HCT116 (cell line): ENCODE results near the gene LETMD1. TPM values are rescaled to one million over a fixed set of nuclear protein-coding genes. Genes with fewer than 3 reads are reported as not detected.

Experiments used
- ATAC-seq: fragments of 200-7000 bp; cut with Tn5 transposase; 2 replicates; pipeline ENCODE4 v1.9.1; 2020; ENCODE audit warnings: mild to moderate bottlenecking, moderate library complexity
- BruUV-seq: library from RNA; stranded (reverse); fragments of 400-500 nt; replicated peaks from 2 replicates; lab custom pipeline; 2021; lab: Mats Ljungman, UMichigan
- CTCF ChIA-PET: fragments of 300-600 bp; sonication (Branson Sonifier 250); formaldehyde crosslinking; loops from one replicate; lab custom pipeline; 2021; ENCODE audit warnings: antibody characterized with exemption; lab: Charles Lee
- POLR2A ChIA-PET: fragments of 300-600, 350-600 bp; sonication (Branson Sonifier 250); formaldehyde crosslinking; loops from one replicate; lab custom pipeline; 2021; ENCODE audit warnings: antibody characterized with exemption; lab: Charles Lee
- RAD21 ChIA-PET, 2 experiments: fragments of 300-600 bp; sonication (Branson Sonifier 250); formaldehyde crosslinking; loops; one replicate each; lab custom pipeline; 2023; ENCODE audit warnings: low total read pairs in 2 of 2; ENCODE audit not compliant: uncharacterized antibody in 2 of 2, unreplicated experiment in 2 of 2, low non-redundant PET in 1 of 2; lab: Charles Lee
- DNase-seq: peaks from one replicate; pipeline ENCODE4 v3.0.0-alpha.2; 2010; ENCODE audit warnings: low read depth, low spot score
- H2AFZ ChIP-seq: fragments of 200-600 bp; shearing (Covaris generic), sonication (generic); 2 replicates; pipeline ENCODE4 v1.6.1; 2017; ENCODE audit warnings: low read depth, mixed run types, mixed read lengths, antibody characterized with exemption, low read length; ENCODE audit not compliant: poor library complexity, severe bottlenecking
- H3K27ac ChIP-seq: 2 replicates; pipeline ENCODE4 v1.5.1; 2012; ENCODE audit warnings: low read depth, low read length
- H3K27me3 ChIP-seq: fragments of 200-600 bp; sonication (generic); 2 replicates; pipeline ENCODE4 v1.6.1; 2016; ENCODE audit warnings: mixed run types, low read length, mixed read lengths; ENCODE audit not compliant: insufficient read depth
- H3K36me3 ChIP-seq, 2 experiments: fragments of 200-500 bp in 1 of 2; fragments of 200-600 bp in 1 of 2; sonication (Bioruptor generic) in 1 of 2; sonication (generic) in 1 of 2; 2 replicates each; pipeline versions ENCODE4 v1.5.1 to v1.6.1; 2014 to 2016; ENCODE audit warnings: low read length in 2 of 2, inconsistent platforms in 1 of 2, mixed read lengths in 1 of 2, mixed run types in 1 of 2; ENCODE audit not compliant: insufficient read depth in 2 of 2, control insufficient read depth in 1 of 2
- H3K4me1 ChIP-seq, 2 experiments: fragments of 200-600 bp in 1 of 2; sonication (generic) in 1 of 2; 2 replicates each; pipeline versions ENCODE4 v1.5.1 to v1.6.1; 2012 to 2017; ENCODE audit warnings: low read length in 2 of 2, inconsistent platforms in 1 of 2, mild to moderate bottlenecking in 1 of 2, mixed read lengths in 1 of 2, mixed run types in 1 of 2, moderate library complexity in 1 of 2; ENCODE audit not compliant: insufficient read depth in 2 of 2, control insufficient read depth in 1 of 2
- H3K4me2 ChIP-seq: fragments of 200-600 bp; sonication (generic); 2 replicates; pipeline ENCODE4 v1.6.1; 2017; ENCODE audit warnings: mixed run types, low read length, mixed read lengths
- H3K4me3 ChIP-seq, 2 experiments: fragments of 200-600 bp in 1 of 2; sonication (generic) in 1 of 2; replicated peaks in 1 of 2; 2 replicates each; pipeline ENCODE4 v1.5.1; 2011 to 2016; ENCODE audit warnings: low read length in 2 of 2, control low read depth in 1 of 2, low read depth in 1 of 2, mild to moderate bottlenecking in 1 of 2, mixed read lengths in 1 of 2, mixed run types in 1 of 2
- H3K79me2 ChIP-seq: fragments of 200-600 bp; sonication (generic); 2 replicates; pipeline ENCODE4 v1.6.1; 2017; ENCODE audit warnings: mild to moderate bottlenecking, mixed run types, low read length, moderate library complexity, mixed read lengths; ENCODE audit not compliant: insufficient read depth
- H3K9ac ChIP-seq: fragments of 200-600 bp; sonication (generic); 2 replicates; pipeline ENCODE4 v1.6.1; 2016; ENCODE audit warnings: low read length, mixed read lengths
- H3K9me2 ChIP-seq: fragments of 200-600 bp; sonication (generic), shearing (Covaris generic); 2 replicates; pipeline ENCODE4 v1.6.1; 2017; ENCODE audit warnings: mixed run types, mild to moderate bottlenecking, moderate library complexity; ENCODE audit not compliant: insufficient read depth
- H3K9me3 ChIP-seq, 2 experiments: fragments of 200-500 bp in 1 of 2; fragments of 200-600 bp in 1 of 2; sonication (Bioruptor generic) in 1 of 2; sonication (generic) in 1 of 2; 2 replicates each; pipeline ENCODE4 v1.6.1; 2014 to 2017; ENCODE audit warnings: low read length in 2 of 2, mixed read lengths in 2 of 2, inconsistent platforms in 1 of 2, low read depth in 1 of 2, mild to moderate bottlenecking in 1 of 2, mixed run types in 1 of 2, moderate library complexity in 1 of 2; ENCODE audit not compliant: control insufficient read depth in 1 of 2, insufficient read depth in 1 of 2
- H4K20me1 ChIP-seq: fragments of 200-600 bp; sonication (generic), shearing (Covaris generic); 2 replicates; pipeline ENCODE4 v1.6.1; 2017; ENCODE audit warnings: mixed run types, mild to moderate bottlenecking, moderate library complexity; ENCODE audit not compliant: insufficient read depth
- ATF3 ChIP-seq: IDR thresholded peaks from 2 replicates; pipeline ENCODE4 v1.6.1; 2012
- CBX3 ChIP-seq: IDR thresholded peaks from 2 replicates; pipeline ENCODE4 v1.6.1; 2012; ENCODE audit warnings: low read depth
- CEBPB ChIP-seq: IDR thresholded peaks from 2 replicates; pipeline ENCODE4 v1.6.1; 2012; ENCODE audit warnings: low read depth
- CTCF ChIP-seq, 3 experiments: fragments of 200-600 bp in 1 of 3; sonication (generic) in 1 of 3; IDR thresholded peaks in 2 of 3; conservative IDR thresholded peaks in 1 of 3; 2 replicates each; pipeline ENCODE4 v1.5.1; 2012 to 2017; ENCODE audit warnings: low read depth in 2 of 3, low read length in 2 of 3, antibody characterized with exemption in 1 of 3, borderline replicate concordance in 1 of 3, control low read depth in 1 of 3, mild to moderate bottlenecking in 1 of 3, mixed read lengths in 1 of 3, mixed run types in 1 of 3, moderate library complexity in 1 of 3; ENCODE audit not compliant: insufficient read depth in 1 of 3
- EGR1 ChIP-seq: IDR thresholded peaks from 2 replicates; pipeline ENCODE4 v1.6.1; 2012; ENCODE audit warnings: low read depth
- ELF1 ChIP-seq: IDR thresholded peaks from 2 replicates; pipeline ENCODE4 v1.6.1; 2012; ENCODE audit warnings: low read depth, borderline replicate concordance
- EZH2 ChIP-seq: fragments of 200-600 bp; sonication (generic); IDR thresholded peaks from 2 replicates; pipeline ENCODE4 v1.6.1; 2017; ENCODE audit warnings: antibody characterized with exemption, mixed run types
- EZH2phosphoT487 ChIP-seq: fragments of 200-600 bp; IDR thresholded peaks from 2 replicates; pipeline ENCODE4 v1.6.1; 2018; ENCODE audit warnings: antibody characterized with exemption, borderline replicate concordance
- FOSL1 ChIP-seq: IDR thresholded peaks from 2 replicates; pipeline ENCODE4 v1.6.1; 2012; ENCODE audit warnings: low read depth
- JUND ChIP-seq: IDR thresholded peaks from 2 replicates; pipeline ENCODE4 v1.6.1; 2012
- MAX ChIP-seq: IDR thresholded peaks from 2 replicates; pipeline ENCODE4 v1.6.1; 2012
- POLR2A ChIP-seq: IDR thresholded peaks from 2 replicates; pipeline ENCODE4 v1.7.0; 2011; ENCODE audit warnings: borderline replicate concordance; ENCODE audit not compliant: insufficient read depth, insufficient read length; ENCODE audit errors: extremely low read depth
- POLR2AphosphoS5 ChIP-seq: IDR thresholded peaks from 2 replicates; pipeline ENCODE4 v1.6.1; 2011; ENCODE audit warnings: mild to moderate bottlenecking, low read depth, low read length, moderate library complexity
- RAD21 ChIP-seq: IDR thresholded peaks from 2 replicates; pipeline ENCODE4 v1.6.1; 2012; ENCODE audit warnings: low read depth, mild to moderate bottlenecking
- REST ChIP-seq: IDR thresholded peaks from 2 replicates; pipeline ENCODE4 v1.6.1; 2012; ENCODE audit warnings: low read depth
- SIN3A ChIP-seq: IDR thresholded peaks from 2 replicates; pipeline ENCODE4 v1.6.1; 2012; ENCODE audit warnings: low read depth
- SP1 ChIP-seq: IDR thresholded peaks from 2 replicates; pipeline ENCODE4 v1.6.1; 2012; ENCODE audit warnings: low read depth
- SRF ChIP-seq: IDR thresholded peaks from 2 replicates; pipeline ENCODE4 v1.6.1; 2012; ENCODE audit warnings: low read depth
- TCF7L2 ChIP-seq: IDR thresholded peaks from 2 replicates; pipeline ENCODE4 v1.7.0; 2011; ENCODE audit warnings: borderline replicate concordance, inconsistent platforms; ENCODE audit not compliant: insufficient read depth, insufficient read length; ENCODE audit errors: extremely low read depth
- YY1 ChIP-seq: IDR thresholded peaks from 2 replicates; pipeline ENCODE4 v1.6.1; 2011; ENCODE audit warnings: low read length, low read depth, moderate library complexity, mild to moderate bottlenecking; ENCODE audit not compliant: insufficient replicate concordance; ENCODE audit errors: extremely low read depth
- ZFX ChIP-seq: fragments of 450-650 bp; IDR thresholded peaks from 2 replicates; pipeline ENCODE4 v1.6.1; 2017
- ZNF274 ChIP-seq: fragments of 200-500 bp; sonication (Bioruptor generic); IDR thresholded peaks from 2 replicates; pipeline ENCODE4 v1.6.1; 2014; ENCODE audit warnings: mild to moderate bottlenecking, low read depth, low read length, inconsistent platforms
- intact Hi-C: fragments of 100-400 bp; cut with micrococcal nuclease; formaldehyde crosslinking; loops from 2 replicates; pipeline ENCODE4 v1.10.0; 2022
- total RNA-seq: library from RNA; stranded (reverse); gene quantifications from one replicate; pipeline ENCODE4 v1.2.1, GENCODE V29; 2021; ENCODE audit not compliant: unreplicated experiment

The LETMD1 gene
- total RNA-seq, 1 experiment from 2014 or later: 70.8 TPM

- H3K4me2 ChIP-seq: peak within 1 kb of the TSS; percentile 92
- peak; percentile 93 for ATAC-seq
- ChIA-PET POLR2A (interaction anchor here (0.7 to 1.6 kb wide), 10 partner anchors 10 to 522 kb away, joined by 3 to 15 read pairs (median 4); partner anchors contain the start of genes ATF1 and DIP2B), CTCF (interaction anchor here (0.9 to 2.4 kb wide), 8 partner anchors 10 to 315 kb away, joined by 3 to 12 read pairs (median 4); no protein-coding TSS in a partner anchor), RAD21 (interaction anchor here in 1 of 2 experiments (0.7 kb wide), 1 partner anchor 263 kb away, joined by 3 read pairs; the partner anchor contains the start of gene ATF1)
- intact Hi-C loops: no loop called here
- H2AFZ ChIP-seq: no peak within 1 kb of the TSS
- no peaks in the 10 kb centered on the region for H3K9me3 ChIP-seq
- no peaks in the 10 kb centered on the region for H4K20me1 ChIP-seq
- peaks cover 27 to 49% of the 10 kb centered on the region in 2 experiments for H3K4me1 ChIP-seq
- no peaks in the 10 kb centered on the region for H3K36me3 ChIP-seq
- peaks cover 47% of the 10 kb centered on the region for H3K79me2 ChIP-seq
- peak within 1 kb of the TSS; percentile 87 for H3K9ac ChIP-seq
- H3K4me3 ChIP-seq: peak within 1 kb of the TSS; percentile 76 to 77
- DNase-seq: peak; percentile 86
- no TSS peak for BruUV-seq
- H3K27me3 ChIP-seq: no peaks in the 10 kb centered on the region
- no peaks in the 10 kb centered on the region for H3K9me2 ChIP-seq
- peak within 1 kb of the TSS; percentile 91 for H3K27ac ChIP-seq
- no peak for TF ChIP-seq ELF1
- no peak for TF ChIP-seq CEBPB
- no peak for TF ChIP-seq EZH2phosphoT487
- TF ChIP-seq POLR2A: peak; percentile 90
- no peak for TF ChIP-seq RAD21
- TF ChIP-seq CTCF (IDR thresholded peaks at IDR 0.05 in 2 of 3, conservative IDR thresholded peaks at IDR 0.05 in 1 of 3; ENCODE audit: borderline replicate concordance in 1 of 3, insufficient read depth in 1 of 3, low read depth in 2 of 3, low read length in 2 of 3): no peak
- TF ChIP-seq SRF: no peak
- TF ChIP-seq SIN3A: peak; percentile 68
- peak; percentile 99 for TF ChIP-seq EGR1
- no peak for TF ChIP-seq CBX3
- TF ChIP-seq POLR2AphosphoS5: peak; percentile 90
- peak; percentile 45 for TF ChIP-seq YY1
- no peak for TF ChIP-seq FOSL1
- TF ChIP-seq ZFX: peak; percentile 91
- peak; percentile 87 for TF ChIP-seq SP1
- peak; percentile 92 for TF ChIP-seq MAX
- TF ChIP-seq ATF3: no peak
- TF ChIP-seq REST: no peak
- no peak for TF ChIP-seq TCF7L2
- no peak for TF ChIP-seq EZH2
- no peak for TF ChIP-seq JUND
- TF ChIP-seq ZNF274: no peak
Observed at GRCh38 chr12:51025836-51026638, 22.1 kb upstream of the LETMD1 start, which contains the start of gene SLC11A2. TSS of gene SLC11A2 (minus strand) at chr12:51026384. CDS start at chr12:51010728, 15,656 bp downstream.
